ENCODE data around the gene WDR81.
"Not testable (repeated sequence)": the region's sequence is repeated elsewhere in the genome, so short reads cannot be mapped to it uniquely, and the experiment has no call there.

WDR81 gene

GRCh38 chr17:1724351-1724868 is at the start of gene WDR81:
Gene WDR81 (plus strand): TSS chr17:1724704. CDS start chr17:1724960, 256 bp downstream.
- DNase-seq: peak in 1 of 2 experiments; percentile 30

GRCh38 chr17:1676401-1676800 is 48.1 kb upstream of the WDR81 start:
- DNase-seq: no peak

- no peak for DNase-seq
Measured at GRCh38 chr17:1683459-1683858, 41.0 kb upstream of the WDR81 start.

GRCh38 chr17:1684378-1685189 is 39.9 kb upstream of the WDR81 start, which contains the start of gene PRPF8:
Gene PRPF8 (minus strand): TSS chr17:1684867. CDS start chr17:1684571, 296 bp downstream.
- peak; percentile 82 to 88 for DNase-seq

GRCh38 chr17:1686086-1686485 is 38.4 kb upstream of the WDR81 start:
- DNase-seq: no peak

GRCh38 chr17:1688405-1688804 is 36.1 kb upstream of the WDR81 start:
- DNase-seq: not testable (repeated sequence)

GRCh38 chr17:1690544-1691221 is 33.8 kb upstream of the WDR81 start:
- no peak for DNase-seq

GRCh38 chr17:1693339-1693738 is 31.2 kb upstream of the WDR81 start:
- DNase-seq: no peak

GRCh38 chr17:1695365-1695764 is 29.1 kb upstream of the WDR81 start:
- no peak for DNase-seq

GRCh38 chr17:1697681-1698080 is 26.8 kb upstream of the WDR81 start:
- no peak for DNase-seq

- DNase-seq: not testable (repeated sequence)
Measured at GRCh38 chr17:1699891-1700290, 24.6 kb upstream of the WDR81 start.

GRCh38 chr17:1703063-1703462 is 21.4 kb upstream of the WDR81 start:
- DNase-seq: no peak

GRCh38 chr17:1705004-1705403 is 19.5 kb upstream of the WDR81 start:
- no peak for DNase-seq

- DNase-seq: no peak
Measured at GRCh38 chr17:1707107-1707506, 17.4 kb upstream of the WDR81 start.

- DNase-seq: not testable (repeated sequence)
Measured at GRCh38 chr17:1708791-1709346, 15.6 kb upstream of the WDR81 start.

- no peak for DNase-seq
Measured at GRCh38 chr17:1709403-1709951, 15.0 kb upstream of the WDR81 start.

- DNase-seq: no peak
Measured at GRCh38 chr17:1709971-1710806, 14.3 kb upstream of the WDR81 start, which contains the start of gene TLCD2. Gene TLCD2 (minus strand): TSS chr17:1710377. CDS start chr17:1710242, 135 bp downstream.

GRCh38 chr17:1710807-1711553 is 13.5 kb upstream of the WDR81 start:
- DNase-seq: no peak

GRCh38 chr17:1711804-1712203 is 12.7 kb upstream of the WDR81 start:
- no peak for DNase-seq

- DNase-seq: no peak
Measured at GRCh38 chr17:1712271-1712670, 12.2 kb upstream of the WDR81 start.

- DNase-seq: no peak
Measured at GRCh38 chr17:1713160-1713877, 11.2 kb upstream of the WDR81 start.
